Stimulated activated CD8-positive, alpha-beta memory T cell treated with anti-CD3 and anti-CD28 coated beads, Interleukin-7, amount 100 ng/mL, for 24 hours (primary cell): ENCODE measurements around the gene WDR49.

Experiments used
- DNase-seq: peaks from one replicate; pipeline ENCODE4 v3.0.0-alpha.2; 2020; ENCODE audit warnings: low read depth

The WDR49 gene

DNA sequence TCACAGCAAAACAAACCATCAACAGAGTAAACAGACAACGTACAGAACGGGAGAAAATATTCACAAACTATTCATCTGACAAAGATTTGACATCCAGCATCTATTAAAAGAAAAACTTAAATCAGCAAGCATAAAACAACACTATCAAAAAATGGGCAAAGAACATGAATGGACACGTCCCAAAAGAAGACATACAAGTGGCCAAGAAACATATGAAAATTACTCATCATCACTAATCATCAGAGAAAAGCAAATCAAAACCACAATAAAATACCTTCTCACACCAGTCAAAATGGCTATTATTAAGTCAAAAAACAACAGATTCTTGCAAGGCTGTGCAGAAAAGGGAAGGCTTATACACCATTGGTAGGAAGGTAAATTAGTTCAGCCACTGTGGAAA lies 166.2 kb downstream of the WDR49 start:
- DNase-seq: no peak

DNA sequence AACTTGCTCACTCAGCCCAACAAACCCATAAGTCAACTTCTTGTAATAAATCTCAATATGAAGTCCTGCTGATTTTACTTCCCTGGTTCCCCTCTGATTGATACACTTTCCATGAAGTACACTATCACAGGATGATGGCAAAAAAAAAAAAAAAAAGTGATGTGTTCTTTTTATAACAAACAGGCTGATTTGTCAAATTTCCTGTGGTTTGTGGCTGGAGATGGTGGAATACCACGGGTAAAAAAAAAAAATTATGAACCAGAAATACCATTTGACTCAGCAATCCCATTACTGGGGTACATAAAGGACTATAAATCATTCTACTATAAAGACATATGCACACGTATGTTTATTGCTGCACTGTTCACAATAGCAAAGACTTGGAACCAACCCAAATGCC lies 169.2 kb downstream of the WDR49 start:
- DNase-seq: no peak

DNA sequence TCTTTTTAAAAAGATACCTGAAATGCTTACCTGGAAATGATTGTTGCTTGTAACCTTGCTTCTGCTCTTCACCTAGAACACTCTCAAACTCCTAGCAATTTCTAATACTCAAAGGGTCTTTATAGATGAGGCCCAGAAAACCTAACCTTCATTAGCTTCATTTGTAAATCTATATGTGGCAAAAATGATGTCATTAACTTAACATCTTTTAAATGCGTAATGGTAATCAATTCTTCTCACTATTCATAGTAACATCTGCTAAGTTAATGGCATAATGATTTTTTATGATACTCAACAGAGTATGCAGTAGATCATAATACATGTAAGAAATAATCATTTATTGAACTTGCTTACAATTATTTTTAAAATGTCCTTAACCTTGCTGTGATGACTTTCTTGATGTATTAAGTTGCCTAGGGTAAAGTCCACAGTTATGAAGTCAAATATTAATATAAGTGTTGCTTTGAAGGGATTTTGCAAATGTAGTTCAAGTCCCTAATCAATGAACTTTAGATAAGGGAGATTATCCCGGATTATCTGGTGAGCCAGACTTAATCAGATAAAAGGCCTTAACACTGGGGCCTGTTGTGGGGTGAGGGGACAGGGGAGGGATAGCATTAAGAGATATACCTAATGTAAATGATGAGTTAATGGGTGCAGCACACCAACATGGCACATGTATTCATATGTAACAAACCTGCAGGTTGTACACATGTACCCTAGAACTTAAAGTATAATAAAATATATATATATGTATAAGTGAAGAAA lies 169.8 kb downstream of the WDR49 start:
- DNase-seq: no peak

DNA sequence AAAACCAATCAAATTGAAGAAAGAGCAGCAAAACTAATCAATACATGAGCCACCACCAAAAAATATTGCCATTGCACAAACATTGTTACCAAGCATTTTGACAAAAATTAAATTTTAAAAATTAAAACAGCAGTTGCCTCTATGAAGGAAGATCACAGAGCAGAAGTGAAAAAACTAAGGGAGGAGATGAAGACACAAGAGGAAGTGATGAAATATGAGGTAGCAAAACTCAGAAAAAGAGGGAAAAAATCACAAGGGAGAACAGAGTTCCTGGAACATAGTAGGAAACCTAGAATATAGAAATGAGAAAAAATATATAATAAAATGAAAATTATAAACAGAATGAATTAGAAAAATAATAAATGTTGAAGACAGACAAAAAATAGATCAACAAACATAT lies 172.6 kb downstream of the WDR49 start:
- DNase-seq: no peak

DNA sequence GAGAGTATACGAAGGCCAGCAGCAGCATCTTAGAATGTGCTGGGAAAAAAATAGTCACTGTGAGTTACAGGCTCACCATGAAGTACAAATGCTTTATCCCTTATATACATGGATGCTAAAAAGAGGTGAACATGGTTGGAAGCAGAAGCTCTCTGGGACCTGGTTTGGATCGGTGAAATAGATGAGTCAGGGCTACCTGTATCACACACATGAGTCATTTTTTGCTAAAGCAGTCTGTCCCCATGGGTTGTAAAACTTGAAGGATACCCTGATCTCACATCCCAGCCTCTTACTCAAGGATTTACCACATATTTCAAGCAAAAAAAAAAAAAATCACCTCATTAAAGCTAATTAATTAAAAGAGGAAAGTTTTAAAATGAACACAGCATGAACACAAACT lies 173.0 kb downstream of the WDR49 start:
- DNase-seq: no peak

DNA sequence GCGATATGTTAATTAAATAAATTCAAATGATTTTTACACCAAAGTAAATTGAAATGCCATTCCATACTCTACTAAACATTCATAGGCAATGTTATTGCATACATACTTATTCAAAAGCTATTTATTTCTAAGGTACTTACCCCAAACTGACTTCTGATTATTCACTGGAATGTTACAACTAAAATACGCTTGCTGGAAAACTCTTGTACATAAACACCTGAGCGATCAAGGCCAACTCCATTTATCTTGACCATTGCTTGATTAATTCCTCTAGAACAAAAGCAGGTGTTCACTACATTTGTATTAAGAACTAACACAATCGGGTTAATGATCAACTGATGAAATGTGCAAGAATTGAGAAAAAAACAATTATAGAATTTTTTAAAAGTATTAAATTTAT lies 179.9 kb downstream of the WDR49 start, which contains the start of gene SERPINI2:
TSS of gene SERPINI2 (minus strand) at position 180 of the 400 bp plus-strand sequence. CDS start 2,208 bp downstream, outside the sequence.
- DNase-seq: no peak

DNA sequence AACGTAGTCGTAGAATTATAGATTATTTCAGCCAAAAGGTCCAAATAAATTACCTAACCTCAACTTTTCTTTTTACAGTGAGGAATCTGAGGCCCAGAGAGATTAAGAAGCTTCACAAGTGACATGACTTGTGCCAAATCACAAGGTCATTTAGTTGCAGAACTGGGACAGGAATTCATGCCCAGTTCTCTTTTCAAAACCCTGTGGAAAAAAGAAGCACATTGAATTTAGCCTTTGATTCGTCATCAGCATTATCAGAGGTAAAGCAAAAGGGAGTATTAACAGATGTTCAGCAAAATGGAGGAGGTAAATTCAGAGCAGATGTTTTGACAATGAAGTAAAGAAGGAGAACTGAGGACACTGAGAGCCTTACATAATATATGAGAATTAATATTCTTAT lies 184.4 kb downstream of the WDR49 start:
- no peak for DNase-seq

DNA sequence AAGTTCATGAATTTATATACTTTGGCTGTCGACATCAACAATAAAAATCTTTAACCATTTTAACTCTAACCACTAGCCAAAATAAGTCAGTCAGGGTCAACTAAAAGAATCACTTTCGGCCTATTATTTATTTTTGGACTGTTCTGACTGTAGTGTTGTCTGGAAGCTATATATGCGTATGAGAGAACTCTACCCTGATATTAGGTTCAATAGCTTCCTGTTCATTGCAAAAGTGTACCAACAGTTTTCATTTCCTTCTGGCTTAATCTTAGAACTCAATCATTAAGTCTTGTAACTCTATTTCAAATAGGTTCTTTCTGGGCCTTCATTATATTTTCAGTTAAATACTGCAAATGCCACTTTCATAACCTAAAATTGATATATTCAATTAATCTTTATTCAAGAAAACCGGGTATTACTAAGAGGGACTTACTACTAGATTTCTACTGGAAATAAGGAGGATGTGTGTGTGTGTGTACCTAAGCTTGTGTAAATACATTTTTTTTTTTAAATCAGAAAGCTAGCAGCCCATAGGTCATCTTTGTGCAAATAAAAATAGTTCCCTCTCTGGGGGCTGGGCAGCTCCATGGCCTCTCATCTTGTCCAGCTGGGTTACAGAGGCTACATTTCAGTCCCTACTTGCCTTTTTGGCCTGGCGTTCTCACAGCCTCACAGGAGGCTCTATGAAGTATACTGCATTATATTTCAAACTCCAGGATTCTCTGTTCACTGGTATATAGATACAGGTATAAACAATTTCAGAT lies 185.7 kb downstream of the WDR49 start:
- no peak for DNase-seq

DNA sequence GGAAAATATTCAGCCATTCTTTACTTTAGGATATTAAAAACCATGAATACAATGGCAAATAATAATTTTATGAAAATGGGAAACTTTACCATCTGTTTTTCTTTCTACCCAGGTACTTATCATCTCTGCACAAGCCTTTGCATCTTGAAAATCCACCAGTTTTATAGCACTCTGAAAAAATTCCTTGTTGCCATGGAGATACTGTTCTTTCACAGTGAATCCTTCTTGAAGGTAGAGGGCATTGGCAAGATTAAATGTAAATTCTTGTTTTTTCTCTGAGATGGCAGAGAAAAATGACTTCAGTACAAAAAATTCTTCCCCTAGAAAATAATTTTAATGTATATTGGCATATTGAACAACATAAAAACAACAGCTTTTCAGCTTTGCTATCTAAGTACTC lies 186.8 kb downstream of the WDR49 start:
- DNase-seq: no peak

DNA sequence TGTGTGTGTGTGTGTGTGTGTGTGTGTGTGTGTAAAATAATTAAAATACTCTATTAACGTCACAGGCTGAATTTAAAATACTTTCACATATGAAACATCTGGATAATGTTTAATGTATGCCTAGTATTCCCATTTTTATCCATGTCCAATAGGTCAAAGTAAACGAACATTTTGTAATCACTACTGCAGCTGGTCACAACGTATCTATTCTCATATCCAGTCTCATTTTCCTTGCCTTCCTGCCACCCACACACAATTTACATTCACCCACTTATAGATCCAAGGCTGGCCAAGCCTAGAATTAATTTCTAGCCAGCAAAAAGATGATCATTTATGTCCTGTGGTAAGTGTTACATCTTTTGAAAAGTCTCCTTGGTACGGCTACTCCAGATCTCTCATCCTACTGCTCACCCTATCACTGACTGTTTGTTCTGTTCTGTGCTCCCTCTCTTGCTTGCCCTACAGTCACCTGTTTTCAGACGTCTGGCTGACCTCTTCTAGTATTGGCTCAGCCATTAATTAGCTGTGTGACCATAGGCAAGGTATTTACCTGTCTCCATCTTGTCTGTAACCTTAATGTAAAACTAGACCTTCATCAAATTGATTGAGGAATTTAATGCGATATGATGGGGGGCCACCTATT lies 197.5 kb downstream of the WDR49 start:
- DNase-seq: no peak

DNA sequence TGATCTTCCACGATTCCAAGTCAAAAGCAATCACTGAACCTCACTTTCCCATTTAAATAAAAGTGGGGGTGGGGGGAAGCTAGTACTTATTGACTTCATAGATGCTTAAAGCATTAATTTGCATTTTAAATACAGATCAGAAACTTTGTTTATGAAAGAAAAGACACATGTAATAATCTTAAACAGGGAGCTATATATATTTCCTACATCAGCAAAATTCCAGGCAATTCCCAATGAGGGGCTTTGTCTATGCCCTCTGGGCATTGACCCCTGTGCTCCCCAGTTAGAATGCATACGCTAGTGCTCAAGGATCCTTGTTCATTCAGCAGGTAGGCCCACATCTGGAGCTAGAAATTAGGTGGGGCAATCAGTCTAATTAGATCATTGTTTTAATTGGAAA lies 199.9 kb downstream of the WDR49 start:
- DNase-seq: no peak

DNA sequence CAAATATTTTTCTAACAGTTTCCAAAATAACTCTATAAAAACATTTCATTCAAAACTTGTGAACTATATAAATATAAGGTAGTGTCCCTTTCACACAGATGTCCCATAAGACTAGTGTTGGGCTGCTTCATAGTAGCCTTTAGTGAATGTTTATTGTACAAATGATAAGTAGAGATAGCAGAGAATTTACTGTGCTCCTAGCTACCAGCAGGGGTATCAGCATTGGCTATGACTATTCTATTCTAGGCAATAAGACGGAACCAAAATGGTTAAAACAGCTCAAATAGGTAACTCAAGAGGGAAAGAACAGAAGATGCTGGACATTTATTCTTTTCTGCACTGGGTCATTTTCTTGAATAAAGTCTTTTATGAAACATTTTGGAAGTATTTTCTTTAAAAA lies 202.5 kb downstream of the WDR49 start:
- DNase-seq: no peak

DNA sequence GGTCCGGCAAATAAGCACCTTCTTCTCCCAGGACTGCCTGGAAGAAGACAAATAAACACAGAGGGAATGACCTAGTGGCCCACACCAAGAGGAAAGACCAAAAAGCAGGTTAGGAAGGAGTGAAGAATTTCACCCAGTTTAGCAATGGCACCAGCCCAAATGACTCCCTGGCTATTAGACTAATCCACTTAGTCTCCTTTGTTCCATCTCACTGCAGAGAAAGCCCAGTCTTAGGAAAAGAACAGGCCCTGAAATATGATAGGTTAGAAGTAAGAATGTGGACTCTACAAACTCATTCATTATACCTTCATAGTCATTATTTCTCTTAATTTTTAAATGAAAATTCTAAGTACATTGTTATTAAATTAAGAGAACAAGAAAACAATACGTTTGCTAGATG lies 203.1 kb downstream of the WDR49 start:
- no peak for DNase-seq

DNA sequence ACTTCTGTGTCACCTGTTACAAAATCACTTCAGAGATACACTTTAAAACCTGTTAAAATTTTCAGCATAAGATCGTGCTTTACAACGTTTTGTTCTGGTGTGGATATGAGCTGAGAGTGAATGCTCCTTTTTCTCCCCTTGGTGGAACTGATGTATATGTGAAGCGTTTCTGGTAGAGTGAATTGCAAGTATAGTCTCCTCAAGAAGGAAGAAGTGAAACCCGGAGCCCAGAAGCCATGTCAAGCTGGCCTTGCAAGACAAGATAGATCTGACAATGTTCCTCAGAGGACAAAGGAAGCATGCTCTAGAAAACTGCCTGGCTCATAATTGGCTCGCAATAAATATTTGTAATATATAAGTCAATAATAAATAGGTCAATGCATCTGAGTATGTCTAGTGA lies 203.5 kb downstream of the WDR49 start:
- no peak for DNase-seq

DNA sequence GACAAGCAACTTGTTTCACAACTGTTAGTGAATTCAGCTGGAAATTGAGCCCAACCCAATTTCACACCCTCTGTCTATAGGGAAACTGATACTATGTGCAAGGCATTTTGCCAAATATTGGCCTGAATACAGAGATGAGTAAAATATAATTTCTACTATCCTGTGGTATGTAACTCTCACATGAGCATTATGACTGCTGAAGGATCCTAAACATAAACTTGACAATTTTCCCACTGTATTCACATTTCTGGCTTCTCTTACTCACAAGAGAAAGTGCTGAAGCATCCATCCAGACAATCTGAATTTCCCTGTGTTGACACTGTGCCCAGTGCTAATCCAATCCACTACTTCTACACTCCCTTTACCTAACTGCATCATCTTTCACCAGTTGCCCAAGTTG lies 208.3 kb downstream of the WDR49 start:
- no peak for DNase-seq

DNA sequence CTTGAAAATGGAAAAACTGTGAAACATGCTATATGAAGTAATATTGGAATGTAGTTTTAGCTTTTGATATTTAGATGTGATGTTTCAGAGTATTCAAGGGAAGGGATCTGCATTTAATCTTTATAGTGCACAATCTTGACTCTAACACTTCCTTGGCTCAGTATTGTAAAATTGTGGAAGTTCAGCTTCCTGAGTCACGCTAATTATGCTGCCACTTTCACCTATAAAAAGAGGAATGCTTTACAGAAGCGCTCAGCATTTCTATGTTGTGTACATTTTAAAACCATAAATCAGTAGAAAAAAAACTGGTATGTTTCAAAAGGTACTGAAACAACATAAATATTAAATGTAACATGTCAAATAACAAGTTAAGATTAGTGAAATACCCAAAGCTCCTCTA lies 212.5 kb downstream of the WDR49 start:
- no peak for DNase-seq

DNA sequence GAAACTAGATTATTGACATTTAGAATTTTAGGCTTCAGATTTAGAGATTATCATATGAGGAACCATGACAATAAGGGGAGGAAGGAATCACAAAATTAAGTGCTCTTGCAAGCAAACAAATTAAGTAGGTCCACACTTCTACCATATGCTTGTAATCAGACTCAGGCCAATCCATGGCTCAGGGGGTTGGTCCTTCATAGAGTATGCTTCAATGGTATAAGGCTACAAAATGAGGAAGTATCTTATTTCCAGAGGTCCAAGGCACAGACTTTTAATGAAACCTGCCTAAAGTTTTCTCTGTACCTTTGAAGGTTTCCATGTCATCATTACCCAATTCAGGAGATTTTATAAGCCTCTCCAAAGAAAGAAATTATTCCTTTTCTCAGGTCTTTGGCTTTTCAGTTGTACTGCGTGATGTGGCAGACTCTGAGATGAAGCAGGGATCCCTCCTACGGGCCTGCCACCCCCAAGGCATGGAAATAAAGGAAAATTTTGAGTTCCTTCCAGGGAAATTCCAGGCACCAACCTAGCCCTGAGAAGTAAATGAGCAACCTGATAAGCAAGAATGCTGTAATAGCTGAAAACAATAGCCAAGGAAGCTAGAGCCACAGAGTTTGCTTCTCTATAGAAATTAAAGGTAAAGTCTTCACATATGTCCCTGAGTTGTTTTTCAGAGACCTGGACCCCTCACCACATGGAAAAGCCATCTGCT lies 216.2 kb downstream of the WDR49 start:
- DNase-seq: no peak
